Spinal cord (tissue), 10 donors: ENCODE data around the gene GZMB. TPM values are rescaled to one million over a fixed set of nuclear protein-coding genes. Genes with fewer than 3 reads are reported as not detected.

ENCODE experiments used
- DNase-seq, 6 donors: peaks; one replicate each; pipeline versions ENCODE4 v3.0.0 to v3.0.0-alpha.2; 2013 to 2015; ENCODE audit warnings: low spot score in 6 of 6, low read depth in 4 of 6
- H3K27ac ChIP-seq: one replicate; pipeline ENCODE4 v1.5.1; 2013; ENCODE audit warnings: low read depth, low read length, control low read depth
- H3K27me3 ChIP-seq: one replicate; pipeline ENCODE4 v1.6.1; 2013; ENCODE audit warnings: low read length; ENCODE audit not compliant: control insufficient read depth, insufficient read depth
- H3K36me3 ChIP-seq: one replicate; pipeline ENCODE4 v1.6.1; 2013; ENCODE audit warnings: low read length; ENCODE audit not compliant: control insufficient read depth, insufficient read depth
- H3K4me1 ChIP-seq: one replicate; pipeline ENCODE4 v1.6.1; 2013; ENCODE audit warnings: low read length; ENCODE audit not compliant: control insufficient read depth, insufficient read depth
- H3K4me3 ChIP-seq: one replicate; pipeline ENCODE4 v1.5.1; 2013; ENCODE audit warnings: low read depth, low read length, control low read depth
- H3K9me3 ChIP-seq: one replicate; pipeline ENCODE4 v1.6.1; 2013; ENCODE audit warnings: low read length; ENCODE audit not compliant: control insufficient read depth, insufficient read depth
- WGBS: methylation state at CpG from one replicate; pipeline ENCODE4 v1.1.5; 2013; ENCODE audit warnings: missing lambda C conversion rate; ENCODE audit not compliant: insufficient coverage; 5-methylcytosine and 5-hydroxymethylcytosine counted together
- long read RNA-seq, 4 donors: transcript quantifications; one replicate each; lab custom pipeline, GENCODE V29; 2026
- polyA plus RNA-seq, 2 donors: library from polyadenylated mRNA; unstranded; fragments of 120-200 nt; gene quantifications; one replicate each; pipeline ENCODE4 v1.2.1, GENCODE V29; 2013; ENCODE audit not compliant: insufficient read length in 2 of 2
- total RNA-seq, 2 donors: library from RNA; depleted of rRNA in 1 of 2; stranded (reverse); fragments of 120-200 nt in 1 of 2; fragments of >200 nt in 1 of 2; gene quantifications; one replicate each; pipeline versions ENCODE4 v1.2.3 to v1.2.4, GENCODE V29; 2013 to 2014
- donor health status: healthy.

Gene GZMB, protein sequence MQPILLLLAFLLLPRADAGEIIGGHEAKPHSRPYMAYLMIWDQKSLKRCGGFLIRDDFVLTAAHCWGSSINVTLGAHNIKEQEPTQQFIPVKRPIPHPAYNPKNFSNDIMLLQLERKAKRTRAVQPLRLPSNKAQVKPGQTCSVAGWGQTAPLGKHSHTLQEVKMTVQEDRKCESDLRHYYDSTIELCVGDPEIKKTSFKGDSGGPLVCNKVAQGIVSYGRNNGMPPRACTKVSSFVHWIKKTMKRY
- total RNA-seq (under 1 TPM; 0.17 to 0.69 TPM), polyA plus RNA-seq (under 1 TPM in 1 of 2 donors, not detected in 1; 0.30 TPM)
- long read RNA-seq, donor 1, result 0 reads
- long read RNA-seq, donor 2, result 0 reads
- long read RNA-seq, donor 3, result 0 reads
- long read RNA-seq, donor 4, partial matches to known transcripts, result 0 of 3 reads
- long read RNA-seq, donor 4, other reads (novel, unspliced or antisense), result 0 of 3 reads

DNA sequence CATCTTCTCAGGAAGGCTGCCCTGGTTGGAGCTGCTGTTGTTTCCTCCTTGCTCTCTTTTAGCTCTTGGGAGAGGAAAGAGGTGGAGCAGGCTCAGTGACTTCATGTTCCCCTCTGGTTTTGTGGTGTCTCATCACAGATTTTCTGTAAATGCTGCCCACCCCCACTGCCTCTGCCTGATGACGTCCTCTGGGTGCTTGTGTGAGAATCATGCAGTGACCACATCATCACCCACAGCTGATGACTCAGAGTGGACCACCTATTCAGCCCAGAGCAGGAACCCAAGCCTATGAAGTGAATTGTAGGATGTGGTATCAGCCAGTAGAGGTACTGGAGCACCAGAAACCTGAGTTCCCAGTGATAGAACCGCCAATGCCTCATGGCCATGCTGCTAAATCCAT, at the start of gene GZMB:
GZMB (minus strand) TSS at position 33 of the 400 bp plus-strand sequence; CDS start at position 3, 30 bp downstream.
- 89% methylated on average over 1 of the region's 2 CpGs for WGBS
- Histone ChIP-seq H3K4me1 (no peaks in the 10 kb centered on the region), H3K36me3 (no peaks in the 10 kb centered on the region), H3K4me3 (no peak within 1 kb of the TSS), H3K27me3 (peaks cover 2% of the 10 kb centered on the region), H3K27ac (no peak within 1 kb of the TSS), H3K9me3 (no peaks in the 10 kb centered on the region)
- DNase-seq, result no peak

GRCh38 chr14:24681056-24681455, 47.1 kb upstream of the GZMB start:
- DNase-seq, result no peak
- Histone ChIP-seq H3K9me3 (no peaks in the 10 kb centered on the region), H3K36me3 (no peaks in the 10 kb centered on the region), H3K27ac (no peak overlapping the region), H3K4me1 (no peaks in the 10 kb centered on the region), H3K27me3 (no peaks in the 10 kb centered on the region), H3K4me3 (no peak overlapping the region)
- no CpG with 5 or more reads among the region's 1 CpG for WGBS

DNA sequence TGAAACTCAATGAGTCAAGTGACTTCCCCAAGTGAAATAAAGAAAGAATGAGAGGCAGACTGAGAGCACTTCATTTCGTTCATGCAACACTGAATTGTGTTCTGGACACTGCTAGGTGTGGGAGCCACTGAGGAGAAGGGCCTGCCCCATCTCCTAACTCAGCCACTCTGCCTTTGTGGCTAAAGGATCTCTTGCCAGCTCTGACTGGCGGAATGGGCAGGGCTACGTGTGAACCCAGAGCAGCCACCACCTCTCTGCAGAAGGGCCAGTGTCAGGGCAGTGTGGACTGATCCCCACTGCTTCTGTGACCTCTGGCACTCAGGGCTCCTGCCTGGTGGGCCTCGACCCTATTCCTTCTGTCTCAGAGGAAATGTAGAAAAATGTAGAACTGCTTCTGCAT, 46.5 kb upstream of the GZMB start:
- H3K27me3 ChIP-seq, result no peaks in the 10 kb centered on the region
- WGBS, result 79% methylated on average over 3 of the region's 4 CpGs
- H3K4me1 ChIP-seq, result no peaks in the 10 kb centered on the region
- H3K36me3 ChIP-seq, result no peaks in the 10 kb centered on the region
- H3K27ac ChIP-seq, result no peak overlapping the region
- no peaks in the 10 kb centered on the region for H3K9me3 ChIP-seq
- H3K4me3 ChIP-seq, result no peak overlapping the region
- no peak for DNase-seq

DNA sequence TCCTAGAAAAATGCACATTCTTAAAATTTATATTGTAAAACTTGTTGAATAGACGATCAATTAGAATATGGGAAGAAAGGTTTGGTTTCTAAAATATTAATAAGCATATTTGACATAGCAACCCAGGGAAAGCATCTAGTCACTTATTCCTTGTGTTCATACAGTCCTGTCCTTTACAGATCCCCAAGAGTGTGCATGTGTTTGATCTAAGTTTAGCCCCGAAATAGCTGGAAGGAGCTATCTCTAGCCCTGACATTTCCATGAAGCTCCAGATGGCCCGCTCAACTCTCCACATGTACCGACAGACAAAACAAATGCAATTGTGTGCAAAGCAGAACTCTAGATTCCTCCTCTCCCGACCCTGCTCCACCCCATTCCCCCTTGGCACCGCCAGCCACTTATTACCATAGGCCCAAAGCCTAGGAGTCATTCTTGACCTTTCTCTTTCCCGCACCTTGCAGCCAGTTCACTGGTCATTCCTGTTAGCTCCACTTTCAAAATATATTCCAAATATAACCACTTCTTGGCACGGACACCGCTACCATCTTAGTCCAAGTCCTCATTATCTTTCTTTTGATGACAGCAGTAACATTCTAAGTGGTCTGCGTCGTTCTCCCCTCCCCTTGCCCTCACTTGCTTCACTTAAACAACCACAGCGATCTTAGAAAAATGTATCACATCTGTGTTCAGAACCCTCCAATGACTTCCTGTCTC, 45.4 kb upstream of the GZMB start:
- Histone ChIP-seq H3K36me3 (no peaks in the 10 kb centered on the region), H3K4me1 (no peaks in the 10 kb centered on the region), H3K4me3 (no peak overlapping the region), H3K27ac (no peak overlapping the region), H3K27me3 (no peaks in the 10 kb centered on the region), H3K9me3 (no peaks in the 10 kb centered on the region)
- 77% methylated on average over 11 of the region's 12 CpGs for WGBS
- DNase-seq, result peak in 1 of 6 donors; percentile 56

- DNase-seq, result peak; percentile 12 to 84 (median 54)
- Histone ChIP-seq H3K4me3 (peak overlapping the region; percentile 13), H3K9me3 (no peaks in the 10 kb centered on the region), H3K27ac (no peak overlapping the region), H3K36me3 (no peaks in the 10 kb centered on the region), H3K27me3 (no peaks in the 10 kb centered on the region), H3K4me1 (no peaks in the 10 kb centered on the region)
- whole genome bisulfite sequencing, result 11% methylated on average over 4 of the region's 11 CpGs
Measured at GRCh38 chr14:24678801-24679247, 44.8 kb upstream of the GZMB start.

DNA sequence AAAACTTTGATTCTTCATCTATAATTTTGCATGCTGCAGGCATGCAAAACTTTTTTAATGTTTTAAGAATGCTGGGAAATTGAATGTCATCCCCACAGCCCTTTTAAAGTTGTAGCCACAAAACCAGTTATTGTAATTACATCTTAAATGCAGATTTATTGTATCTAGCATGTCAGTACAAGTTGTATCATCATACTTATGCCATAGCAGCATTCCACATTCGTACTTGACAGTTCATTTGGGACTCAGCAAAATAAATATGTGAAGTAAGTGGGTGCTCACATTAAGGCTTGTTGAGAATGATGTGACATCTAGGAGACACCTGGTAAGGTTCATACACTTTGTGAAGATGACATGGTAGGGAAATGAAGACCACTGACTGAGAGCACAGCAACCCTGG, 44.0 kb upstream of the GZMB start:
- WGBS, result no CpG with 5 or more reads among the region's 1 CpG
- H3K4me3 ChIP-seq, result no peak overlapping the region
- H3K4me1 ChIP-seq, result no peaks in the 10 kb centered on the region
- DNase-seq, result no peak
- no peaks in the 10 kb centered on the region for H3K9me3 ChIP-seq
- H3K27me3 ChIP-seq, result no peaks in the 10 kb centered on the region
- H3K36me3 ChIP-seq, result no peaks in the 10 kb centered on the region
- H3K27ac ChIP-seq, result no peak overlapping the region

DNA sequence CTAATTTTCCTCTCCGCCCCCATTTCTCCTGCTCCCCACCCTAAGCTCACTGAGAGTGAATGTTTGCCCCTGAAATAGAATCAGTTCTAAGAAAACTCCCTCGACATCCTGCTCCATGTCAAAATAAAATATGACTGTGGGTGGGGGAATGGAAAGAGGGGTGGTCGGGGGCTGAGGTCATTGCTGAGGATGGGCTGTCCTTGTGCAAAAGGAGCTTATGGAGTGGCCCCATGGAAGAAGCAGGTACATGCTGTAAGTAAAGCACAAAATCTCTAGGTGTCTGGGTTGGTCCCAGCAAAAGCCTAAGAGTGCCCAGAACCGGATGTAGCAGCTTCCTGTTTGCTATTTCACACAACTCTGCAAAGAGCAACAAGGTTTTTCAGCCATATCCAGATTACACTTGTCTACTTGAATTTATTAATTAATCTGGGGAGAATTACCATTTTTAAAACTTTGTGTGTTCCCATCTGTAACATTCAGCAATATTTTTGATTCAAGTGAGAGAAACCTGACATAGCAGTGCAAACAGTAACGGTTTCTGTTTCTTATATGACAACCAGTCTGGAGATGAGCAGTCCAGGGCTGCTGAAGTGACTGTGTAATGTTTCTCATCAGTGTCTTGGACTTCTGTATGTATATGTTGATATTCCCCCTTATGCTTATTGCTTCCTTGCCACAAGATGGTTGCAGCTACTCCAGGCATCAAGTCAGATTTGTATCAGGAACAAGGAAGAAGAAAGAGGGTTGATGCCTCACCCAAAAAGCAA, 40.4 kb upstream of the GZMB start:
- Histone ChIP-seq H3K4me1 (no peaks in the 10 kb centered on the region), H3K9me3 (no peaks in the 10 kb centered on the region), H3K36me3 (no peaks in the 10 kb centered on the region), H3K27ac (no peak overlapping the region), H3K4me3 (no peak overlapping the region), H3K27me3 (no peaks in the 10 kb centered on the region)
- DNase-seq, result no peak
- 100% methylated on average over 2 of the region's 5 CpGs for WGBS

- Histone ChIP-seq H3K4me3 (no peak overlapping the region), H3K27ac (no peak overlapping the region), H3K9me3 (no peaks in the 10 kb centered on the region), H3K36me3 (no peaks in the 10 kb centered on the region), H3K27me3 (no peaks in the 10 kb centered on the region), H3K4me1 (no peaks in the 10 kb centered on the region)
- no peak for DNase-seq
- 93% methylated on average over 8 of the region's 9 CpGs for WGBS
Measured at GRCh38 chr14:24673534-24674203, 39.7 kb upstream of the GZMB start.

- Histone ChIP-seq H3K36me3 (no peaks in the 10 kb centered on the region), H3K4me3 (no peak overlapping the region), H3K4me1 (no peaks in the 10 kb centered on the region), H3K27ac (no peak overlapping the region), H3K9me3 (no peaks in the 10 kb centered on the region), H3K27me3 (no peaks in the 10 kb centered on the region)
- DNase-seq, result no peak
- 51% methylated on average over 2 of the region's 2 CpGs for WGBS
Measured at GRCh38 chr14:24673059-24673458, 39.1 kb upstream of the GZMB start.
